IMR-90 (cell line): ENCODE measurements around the gene KCNK3. TPM values are rescaled to one million over a fixed set of nuclear protein-coding genes. Genes with fewer than 3 reads are reported as not detected.

Experiments used
- ATAC-seq: fragments of 200-7000 bp; cut with Tn5 transposase; 2 replicates; pipeline ENCODE4 v1.9.1; 2020; ENCODE audit warnings: low read depth, mild to moderate bottlenecking, moderate library complexity
- BruUV-seq: library from RNA; stranded (reverse); fragments of 400-500 nt; replicated peaks from 2 replicates; lab custom pipeline; 2021; lab: Mats Ljungman, UMichigan
- CTCF ChIA-PET: fragments of 300-600 bp; formaldehyde crosslinking; extraction: SDS; loops from one replicate; lab custom pipeline; 2021; ENCODE audit warnings: antibody characterized with exemption; lab: Yijun Ruan, JAX
- POLR2A ChIA-PET: fragments of 300-600 bp; sonication (Branson Sonifier 250); formaldehyde crosslinking; loops from one replicate; lab custom pipeline; 2022; ENCODE audit warnings: antibody characterized with exemption; ENCODE audit not compliant: unreplicated experiment; lab: Charles Lee
- DNase-seq: peaks from one replicate; pipeline ENCODE4 v3.0.0; 2013
- H2AFZ ChIP-seq: replicated peaks from 2 replicates; pipeline ENCODE3; 2013; ENCODE audit warnings: low read length, mild to moderate bottlenecking; ENCODE audit not compliant: poor library complexity
- H2AK5ac ChIP-seq: 2 replicates; pipeline ENCODE4 v1.6.1; 2013; ENCODE audit warnings: low read depth, low read length, inconsistent platforms
- H2AK9ac ChIP-seq: replicated peaks from 2 replicates; pipeline ENCODE3; 2013; ENCODE audit warnings: mild to moderate bottlenecking, low read depth, low read length, moderate library complexity; ENCODE audit not compliant: poor library complexity
- H2BK120ac ChIP-seq: 2 replicates; pipeline ENCODE4 v1.6.1; 2013; ENCODE audit warnings: low read depth, low read length, inconsistent platforms
- H2BK15ac ChIP-seq: 3 replicates; pipeline ENCODE4 v1.6.1; 2013; ENCODE audit warnings: low read depth, low read length, inconsistent platforms
- H2BK20ac ChIP-seq: 2 replicates; pipeline ENCODE4 v1.6.1; 2013; ENCODE audit warnings: low read depth, mild to moderate bottlenecking, inconsistent platforms, low read length, moderate library complexity
- H2BK5ac ChIP-seq: 2 replicates; pipeline ENCODE4 v1.6.1; 2013; ENCODE audit warnings: mild to moderate bottlenecking, low read depth, low read length, inconsistent platforms; ENCODE audit not compliant: poor library complexity, severe bottlenecking
- H3K14ac ChIP-seq: replicated peaks from 2 replicates; pipeline ENCODE4 v1.6.1; 2013; ENCODE audit warnings: low read depth, low read length, inconsistent platforms
- H3K18ac ChIP-seq: 2 replicates; pipeline ENCODE4 v1.6.1; 2013; ENCODE audit warnings: low read depth, low read length, control low read depth
- H3K23ac ChIP-seq: 2 replicates; pipeline ENCODE4 v1.6.1; 2013; ENCODE audit warnings: low read depth, low read length, inconsistent platforms
- H3K27ac ChIP-seq: 2 replicates; pipeline ENCODE4 v1.5.1; 2013; ENCODE audit warnings: mild to moderate bottlenecking, control low read depth, low read length; ENCODE audit not compliant: insufficient read depth
- H3K27me3 ChIP-seq: 2 replicates; pipeline ENCODE4 v1.6.1; 2013; ENCODE audit warnings: low read length; ENCODE audit not compliant: control insufficient read depth, insufficient read depth
- H3K36me3 ChIP-seq: 2 replicates; pipeline ENCODE4 v1.6.1; 2013; ENCODE audit warnings: low read length, mixed read lengths; ENCODE audit not compliant: control insufficient read depth, insufficient read depth
- H3K4ac ChIP-seq: 2 replicates; pipeline ENCODE4 v1.6.1; 2013; ENCODE audit warnings: low read depth, low read length, inconsistent platforms
- H3K4me1 ChIP-seq: 2 replicates; pipeline ENCODE4 v1.6.1; 2013; ENCODE audit warnings: low read length, mixed read lengths; ENCODE audit not compliant: control insufficient read depth, insufficient read depth
- H3K4me2 ChIP-seq: 2 replicates; pipeline ENCODE4 v1.6.1; 2013; ENCODE audit warnings: low read depth, mild to moderate bottlenecking, control low read depth, low read length, moderate library complexity
- H3K4me3 ChIP-seq: 2 replicates; pipeline ENCODE4 v1.5.1; 2013; ENCODE audit warnings: low read depth, mild to moderate bottlenecking, control low read depth, low read length, moderate library complexity; ENCODE audit not compliant: insufficient read depth
- H3K56ac ChIP-seq: 2 replicates; pipeline ENCODE4 v1.6.1; 2013; ENCODE audit warnings: low read length, inconsistent platforms; ENCODE audit not compliant: insufficient read depth; ENCODE audit errors: extremely low read depth
- H3K79me1 ChIP-seq, 2 experiments: 2 replicates each; pipeline ENCODE4 v1.6.1; 2013; ENCODE audit warnings: low read length in 2 of 2, inconsistent platforms in 1 of 2, low read depth in 1 of 2
- H3K9ac ChIP-seq: 2 replicates; pipeline ENCODE4 v1.6.1; 2013; ENCODE audit warnings: low read depth, low read length, control low read depth
- H3K9me1 ChIP-seq: 2 replicates; pipeline ENCODE4 v1.6.1; 2013; ENCODE audit warnings: low read length, inconsistent platforms; ENCODE audit not compliant: insufficient read depth
- H3K9me3 ChIP-seq: 2 replicates; pipeline ENCODE4 v1.6.1; 2013; ENCODE audit warnings: low read length; ENCODE audit not compliant: control insufficient read depth, insufficient read depth
- H4K20me1 ChIP-seq: 2 replicates; pipeline ENCODE4 v1.6.1; 2013; ENCODE audit warnings: low read length, inconsistent platforms; ENCODE audit not compliant: insufficient read depth
- H4K5ac ChIP-seq: 2 replicates; pipeline ENCODE4 v1.6.1; 2013; ENCODE audit warnings: mild to moderate bottlenecking, low read depth, low read length, control low read depth
- H4K8ac ChIP-seq, 2 experiments: 2 replicates each; pipeline ENCODE4 v1.6.1; 2013; ENCODE audit warnings: low read depth in 2 of 2, low read length in 2 of 2, control low read depth in 1 of 2, inconsistent platforms in 1 of 2
- H4K91ac ChIP-seq: 2 replicates; pipeline ENCODE4 v1.6.1; 2013; ENCODE audit warnings: low read depth, low read length, inconsistent platforms; ENCODE audit not compliant: insufficient read depth
- CEBPB ChIP-seq: IDR thresholded peaks from 2 replicates; pipeline ENCODE4 v1.6.1; 2012; ENCODE audit warnings: low read depth, low read length, improper control_type of control experiment
- POLR2A ChIP-seq: IDR thresholded peaks from 2 replicates; pipeline ENCODE4 v1.6.1; 2012; ENCODE audit warnings: mild to moderate bottlenecking, low read depth, low read length
- WGBS, 2 experiments: methylation state at CpG; one replicate each; pipeline versions ENCODE4 v1.1.5 to v1.1.7; 2013; ENCODE audit warnings: missing lambda C conversion rate in 2 of 2; ENCODE audit not compliant: insufficient read length in 1 of 2; ENCODE audit errors: extremely low coverage in 2 of 2; 5-methylcytosine and 5-hydroxymethylcytosine counted together
- dilution Hi-C: fragments of 300-500 bp; cut with HindIII; formaldehyde crosslinking; loops from one replicate; pipeline ENCODE4 v1.14.3; 2018; ENCODE audit warnings: low sequenced_read_pairs; ENCODE audit not compliant: unreplicated experiment
- in situ Hi-C: fragments of 300-500 bp; cut with MboI; formaldehyde crosslinking; loops from 3 replicates; pipeline ENCODE4 v1.14.3; 2019; ENCODE audit warnings: low sequenced_read_pairs, inconsistent platforms, mixed read lengths
- intact Hi-C: fragments of 100-400 bp; cut with micrococcal nuclease; formaldehyde crosslinking; loops from 2 replicates; pipeline ENCODE4 v1.10.0; 2022
- polyA plus RNA-seq, 3 experiments: library from polyadenylated mRNA; depleted of rRNA; stranded (reverse); fragments of >200 nt; gene quantifications; 2 replicates each; pipeline ENCODE4 v1.2.3, GENCODE V29; 2012; ENCODE audit warnings: low replicate concordance in 1 of 3
- total RNA-seq: library from RNA; depleted of rRNA; stranded (reverse); fragments of >200 nt; gene quantifications from 2 replicates; pipeline ENCODE4 v1.2.3, GENCODE V29; 2012

Gene KCNK3
- total and polyA plus RNA-seq, 2 of the 4 experiments (the other 2 are of a cell fraction): under 0.01 to 0.03 TPM

- Histone ChIP-seq H2BK5ac (peak overlapping the region; percentile 9), H4K5ac (no peak overlapping the region; the same call in 1 of the 2 replicates), H3K9ac (no peak overlapping the region), H3K27ac (no peak overlapping the region), H2BK15ac (0 out of 3 replicates have a peak overlapping the region, but pooled peaks have one; percentile 43), H3K9me1 (peaks cover 14% of the 10 kb centered on the region), H2BK120ac (peak overlapping the region; percentile 11; the same call in 1 of the 2 replicates), H3K4me3 (no peak overlapping the region), H2AK9ac (no peak overlapping the region), H3K18ac (peak overlapping the region; percentile 31; the same call in 1 of the 2 replicates), H3K4me1 (peaks cover 15% of the 10 kb centered on the region), H3K23ac (no peak overlapping the region), H3K4ac (peak overlapping the region; percentile 45), H3K56ac (no peak overlapping the region), H4K91ac (peak overlapping the region; percentile 65; the same call in 1 of the 2 replicates), H2BK20ac (peak overlapping the region; percentile 8; the same call in 1 of the 2 replicates), H3K36me3 (no peaks in the 10 kb centered on the region), H3K14ac (no peak overlapping the region), H2AK5ac (no peak overlapping the region), H4K20me1 (no peaks in the 10 kb centered on the region), H3K27me3 (no peaks in the 10 kb centered on the region), H4K8ac (peak overlapping the region; percentile 2 to 49; a peak in 1 of 4 replicates), H3K9me3 (no peaks in the 10 kb centered on the region), H2AFZ (no peak overlapping the region), H3K79me1 (no peaks in the 10 kb centered on the region), H3K4me2 (no peak overlapping the region)
- POLR2A ChIA-PET: no interaction called here
- CTCF ChIA-PET: no interaction called here
- in situ Hi-C loops: no loop called here
- no peak for ATAC-seq
- DNase-seq: no peak
- no peak for TF ChIP-seq CEBPB
- TF ChIP-seq POLR2A: no peak
- BruUV-seq: no TSS peak
- intact Hi-C loops: no loop called here
- dilution Hi-C loops: no loop called here
- WGBS, 2 experiments: 100% methylated on average over 1 of the region's 3 CpGs; no CpG with 5 or more reads in 1 of the 2 experiments
Observed at GRCh38 chr2:26723475-26723874, 31.0 kb downstream of the KCNK3 start.
